Trophoblast cell (in vitro differentiated cells and primary cell): ENCODE data around the gene SH3BP1.

ENCODE experiments used
- DNase-seq, 2 donors: peaks; one replicate each; pipeline ENCODE4 v3.0.0-alpha.2; 2016
- H2AFZ ChIP-seq: 2 replicates; pipeline ENCODE4 v1.6.1; 2013; ENCODE audit warnings: low read length, moderate library complexity, mild to moderate bottlenecking; ENCODE audit not compliant: insufficient read depth, poor library complexity
- H2AK5ac ChIP-seq: 2 replicates; pipeline ENCODE4 v1.6.1; 2013; ENCODE audit warnings: mild to moderate bottlenecking, low read length
- H2BK120ac ChIP-seq: 2 replicates; pipeline ENCODE4 v1.6.1; 2013; ENCODE audit warnings: low read length, mild to moderate bottlenecking, moderate library complexity; ENCODE audit not compliant: insufficient read depth, poor library complexity
- H2BK12ac ChIP-seq: 2 replicates; pipeline ENCODE4 v1.6.1; 2013; ENCODE audit warnings: mild to moderate bottlenecking, low read length, moderate library complexity
- H2BK5ac ChIP-seq: 2 replicates; pipeline ENCODE4 v1.6.1; 2013; ENCODE audit warnings: low read length, low read depth, moderate library complexity, mild to moderate bottlenecking; ENCODE audit not compliant: poor library complexity
- H3K14ac ChIP-seq: 2 replicates; pipeline ENCODE4 v1.6.1; 2013; ENCODE audit warnings: mild to moderate bottlenecking, low read length
- H3K18ac ChIP-seq: 2 replicates; pipeline ENCODE4 v1.6.1; 2013; ENCODE audit warnings: mild to moderate bottlenecking, low read length
- H3K23ac ChIP-seq: 2 replicates; pipeline ENCODE4 v1.6.1; 2013; ENCODE audit warnings: low read length
- H3K27ac ChIP-seq: 2 replicates; pipeline ENCODE4 v1.5.1; 2013; ENCODE audit warnings: low read depth, mild to moderate bottlenecking, inconsistent platforms, low read length, moderate library complexity
- H3K27me3 ChIP-seq: 2 replicates; pipeline ENCODE4 v1.6.1; 2013; ENCODE audit warnings: inconsistent platforms, mild to moderate bottlenecking, low read length, moderate library complexity; ENCODE audit not compliant: insufficient read depth
- H3K36me3 ChIP-seq, 2 experiments: 1 replicate in 1 of 2; 2 replicates in 1 of 2; pipeline ENCODE4 v1.6.1; 2013; ENCODE audit warnings: low read length in 2 of 2, mild to moderate bottlenecking in 2 of 2, moderate library complexity in 1 of 2; ENCODE audit not compliant: insufficient read depth in 2 of 2, control insufficient read depth in 1 of 2
- H3K4ac ChIP-seq: 2 replicates; pipeline ENCODE4 v1.6.1; 2013; ENCODE audit warnings: low read depth, mild to moderate bottlenecking, low read length, moderate library complexity
- H3K4me1 ChIP-seq, 2 experiments: 1 replicate in 1 of 2; 2 replicates in 1 of 2; pipeline ENCODE4 v1.6.1; 2013; ENCODE audit warnings: low read length in 2 of 2, mild to moderate bottlenecking in 2 of 2, moderate library complexity in 1 of 2; ENCODE audit not compliant: insufficient read depth in 2 of 2, control insufficient read depth in 1 of 2
- H3K4me2 ChIP-seq: 2 replicates; pipeline ENCODE4 v1.6.1; 2013; ENCODE audit warnings: inconsistent platforms, mild to moderate bottlenecking, low read length, moderate library complexity
- H3K4me3 ChIP-seq: 2 replicates; pipeline ENCODE4 v1.5.1; 2013; ENCODE audit warnings: mild to moderate bottlenecking, low read depth, low read length, inconsistent platforms
- H3K79me1 ChIP-seq: one replicate; pipeline ENCODE4 v1.6.1; 2013; ENCODE audit warnings: low read length
- H3K79me2 ChIP-seq: 2 replicates; pipeline ENCODE4 v1.6.1; 2013; ENCODE audit warnings: low read length, mild to moderate bottlenecking; ENCODE audit not compliant: control insufficient read depth, insufficient read depth, poor library complexity
- H3K9ac ChIP-seq: 2 replicates; pipeline ENCODE4 v1.6.1; 2013; ENCODE audit warnings: mild to moderate bottlenecking, low read length
- H3K9me3 ChIP-seq: 2 replicates; pipeline ENCODE4 v1.6.1; 2013; ENCODE audit warnings: low read depth, mild to moderate bottlenecking, control low read depth, inconsistent platforms, low read length; ENCODE audit not compliant: insufficient read depth
- H4K12ac ChIP-seq: 2 replicates; pipeline ENCODE4 v1.6.1; 2013; ENCODE audit warnings: low read depth, mild to moderate bottlenecking, low read length, moderate library complexity
- H4K8ac ChIP-seq: 2 replicates; pipeline ENCODE4 v1.6.1; 2013; ENCODE audit warnings: low read depth, mild to moderate bottlenecking, low read length, moderate library complexity
- H4K91ac ChIP-seq: one replicate; pipeline ENCODE4 v1.6.1; 2013; ENCODE audit warnings: low read depth, mild to moderate bottlenecking, low read length, moderate library complexity
- WGBS: extraction: QIAGEN DNeasy Blood & Tissue Kit; methylation state at CpG from one replicate; pipeline ENCODE4 v1.1.7; 2013; ENCODE audit warnings: missing lambda C conversion rate; ENCODE audit not compliant: insufficient read length, insufficient coverage; ENCODE audit errors: extremely low coverage; 5-methylcytosine and 5-hydroxymethylcytosine counted together

Gene SH3BP1

GRCh38 chr22:37629928-37630327 lies 9.5 kb upstream of the SH3BP1 start:
- H3K4me2 ChIP-seq, result no peak overlapping the region
- no peak overlapping the region for H3K27ac ChIP-seq
- no peak overlapping the region for H2BK12ac ChIP-seq
- H2AFZ ChIP-seq, result no peak overlapping the region
- DNase-seq, result no peak
- H4K12ac ChIP-seq, result no peak overlapping the region
- H3K36me3 ChIP-seq, result peaks cover 38 to 50% of the 10 kb centered on the region in 2 experiments
- H4K91ac ChIP-seq, result no peak overlapping the region
- H3K4me3 ChIP-seq, result no peak overlapping the region
- H2BK120ac ChIP-seq, result no peak overlapping the region
- H2BK5ac ChIP-seq, result no peak overlapping the region
- H3K18ac ChIP-seq, result no peak overlapping the region
- no peak overlapping the region for H3K4ac ChIP-seq
- no CpG with 5 or more reads among the region's 10 CpGs for WGBS
- H3K14ac ChIP-seq, result no peak overlapping the region
- peaks cover 14 to 19% of the 10 kb centered on the region in 2 experiments for H3K4me1 ChIP-seq
- H3K23ac ChIP-seq, result no peak overlapping the region
- no peaks in the 10 kb centered on the region for H3K79me2 ChIP-seq
- H3K79me1 ChIP-seq, result peaks cover 5% of the 10 kb centered on the region
- H3K9me3 ChIP-seq, result peaks cover 2% of the 10 kb centered on the region
- no peak overlapping the region for H4K8ac ChIP-seq
- no peaks in the 10 kb centered on the region for H3K27me3 ChIP-seq
- no peak overlapping the region for H3K9ac ChIP-seq
- no peak overlapping the region for H2AK5ac ChIP-seq

DNA sequence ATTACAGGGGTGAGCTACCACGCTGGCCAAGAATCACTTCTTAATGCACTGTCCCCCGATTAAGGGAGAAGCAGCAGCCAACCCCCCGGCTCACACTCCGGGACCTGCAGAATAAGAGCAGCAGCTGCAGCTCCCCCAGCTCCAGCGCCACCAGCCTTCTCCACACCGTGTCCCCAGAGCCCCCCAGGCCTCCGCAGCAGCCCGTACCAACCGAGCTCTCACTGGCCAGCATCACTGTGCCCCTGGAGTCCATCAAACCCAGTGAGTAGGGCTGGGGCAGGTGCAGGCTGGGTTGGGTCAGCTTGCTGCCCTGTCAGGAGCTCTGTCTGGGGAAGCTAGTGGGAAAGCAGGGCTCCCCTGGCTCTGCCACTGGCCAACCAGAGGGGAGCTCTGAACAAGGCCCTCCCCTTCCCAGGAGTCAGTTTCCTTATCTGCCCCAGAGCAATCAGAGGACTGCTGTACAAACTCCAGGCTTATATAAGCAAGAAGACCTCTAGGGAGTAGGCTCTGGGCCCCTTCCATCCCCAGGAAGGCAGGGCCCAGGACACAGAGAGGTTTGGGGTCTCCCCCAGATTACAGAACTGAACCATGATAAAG lies 8.5 kb upstream of the SH3BP1 start:
- Histone ChIP-seq H3K14ac (no peak overlapping the region), H3K4me2 (no peak overlapping the region), H3K4ac (no peak overlapping the region), H2BK5ac (no peak overlapping the region), H3K79me1 (peaks cover 5% of the 10 kb centered on the region), H3K27me3 (no peaks in the 10 kb centered on the region), H3K4me1 (peaks cover 14 to 19% of the 10 kb centered on the region in 2 experiments), H2AFZ (no peak overlapping the region), H3K4me3 (no peak overlapping the region), H3K27ac (no peak overlapping the region), H3K9me3 (peaks cover 2% of the 10 kb centered on the region), H3K18ac (no peak overlapping the region), H4K12ac (no peak overlapping the region), H2BK120ac (no peak overlapping the region), H4K91ac (no peak overlapping the region), H3K79me2 (no peaks in the 10 kb centered on the region), H2AK5ac (no peak overlapping the region), H4K8ac (no peak overlapping the region), H2BK12ac (no peak overlapping the region), H3K23ac (no peak overlapping the region), H3K9ac (no peak overlapping the region), H3K36me3 (peaks cover 30 to 43% of the 10 kb centered on the region in 2 experiments)
- WGBS, result no CpG with 5 or more reads among the region's 9 CpGs
- no peak for DNase-seq

GRCh38 chr22:37631448-37632173 lies 7.9 kb upstream of the SH3BP1 start:
- Histone ChIP-seq H3K9ac (no peak overlapping the region), H2BK12ac (no peak overlapping the region), H3K4me1 (peaks cover 17 to 20% of the 10 kb centered on the region in 2 experiments), H3K14ac (no peak overlapping the region), H2AK5ac (no peak overlapping the region), H3K36me3 (peaks cover 28 to 38% of the 10 kb centered on the region in 2 experiments), H3K27me3 (no peaks in the 10 kb centered on the region), H3K4me3 (no peak overlapping the region), H2AFZ (no peak overlapping the region), H4K12ac (no peak overlapping the region), H2BK120ac (no peak overlapping the region), H2BK5ac (no peak overlapping the region), H3K9me3 (peaks cover 2% of the 10 kb centered on the region), H4K91ac (no peak overlapping the region), H3K23ac (no peak overlapping the region), H3K79me2 (no peaks in the 10 kb centered on the region), H3K18ac (no peak overlapping the region), H4K8ac (no peak overlapping the region), H3K4me2 (no peak overlapping the region), H3K4ac (no peak overlapping the region), H3K27ac (no peak overlapping the region), H3K79me1 (peaks cover 5% of the 10 kb centered on the region)
- no peak for DNase-seq
- no CpG with 5 or more reads among the region's 19 CpGs for WGBS

DNA sequence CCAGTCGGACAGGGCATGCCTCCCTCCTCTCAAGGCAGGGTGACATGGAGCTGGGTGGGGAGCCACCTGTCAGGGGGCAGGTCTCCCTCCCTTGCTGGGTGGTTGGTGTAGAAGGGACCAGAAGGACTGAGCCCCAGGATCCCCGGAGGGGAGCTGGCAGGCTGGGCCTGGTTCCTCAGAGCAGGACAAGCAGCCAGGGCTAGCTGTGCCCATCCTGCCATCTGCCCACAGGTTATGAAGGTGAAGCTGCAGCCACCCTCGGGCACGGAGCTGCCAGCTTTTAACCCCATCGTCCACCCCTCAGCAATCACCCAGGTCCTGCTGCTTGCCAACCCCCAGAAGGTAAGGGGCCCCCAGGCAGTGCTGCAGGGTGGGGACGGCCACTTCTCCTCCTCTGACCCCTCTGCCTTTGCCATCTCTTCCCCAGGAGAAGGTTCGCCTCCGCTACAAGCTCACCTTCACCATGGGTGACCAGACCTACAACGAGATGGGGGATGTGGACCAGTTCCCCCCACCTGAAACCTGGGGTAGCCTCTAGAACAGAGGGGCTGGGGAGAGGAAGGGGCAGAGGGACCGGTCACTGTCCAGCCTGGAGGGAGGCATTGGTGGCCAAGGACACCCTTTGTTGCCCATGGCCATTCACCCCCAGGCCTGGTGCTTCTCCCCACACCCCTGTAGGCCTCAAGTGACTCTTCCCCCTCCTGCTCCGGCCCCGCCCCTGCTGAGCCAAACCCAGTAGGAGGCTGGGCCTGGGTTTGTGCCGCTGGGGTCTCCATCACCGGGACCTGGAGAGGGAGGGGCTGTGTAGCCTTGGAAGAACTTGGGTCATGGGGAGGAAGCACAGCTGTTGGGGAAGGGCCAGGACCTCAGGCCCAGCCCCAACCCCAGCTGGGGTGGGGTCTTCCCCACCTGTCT lies 7.0 kb upstream of the SH3BP1 start:
- Histone ChIP-seq H3K79me2 (no peaks in the 10 kb centered on the region), H2AFZ (no peak overlapping the region), H3K79me1 (peaks cover 5% of the 10 kb centered on the region), H3K27me3 (no peaks in the 10 kb centered on the region), H2BK5ac (no peak overlapping the region), H3K9ac (no peak overlapping the region), H3K4me1 (peaks cover 17 to 21% of the 10 kb centered on the region in 2 experiments), H2BK12ac (no peak overlapping the region), H3K4me2 (no peak overlapping the region), H3K14ac (no peak overlapping the region), H3K4me3 (no peak overlapping the region), H4K8ac (peak overlapping the region; percentile 9), H3K27ac (no peak overlapping the region), H4K91ac (no peak overlapping the region), H3K4ac (no peak overlapping the region), H3K23ac (no peak overlapping the region), H2AK5ac (no peak overlapping the region), H3K9me3 (peaks cover 2% of the 10 kb centered on the region), H2BK120ac (no peak overlapping the region), H4K12ac (no peak overlapping the region), H3K18ac (no peak overlapping the region), H3K36me3 (peaks cover 28 to 38% of the 10 kb centered on the region in 2 experiments)
- no CpG with 5 or more reads among the region's 14 CpGs for WGBS
- no peak for DNase-seq
